Hepatocyte (in vitro differentiated cells): Measurements from ENCODE around the gene HHIPL2.

Experiments used
- CTCF ChIP-seq: fragments of 200-600 bp; sonication (generic); IDR thresholded peaks from 2 replicates; pipeline ENCODE4 v1.5.1; 2016; ENCODE audit warnings: antibody characterized with exemption, mild to moderate bottlenecking; ENCODE audit not compliant: poor library complexity
- EZH2 ChIP-seq: fragments of 200-600 bp; sonication (generic); IDR thresholded peaks from 2 replicates; pipeline ENCODE4 v1.6.1; 2016; ENCODE audit warnings: antibody characterized with exemption, mild to moderate bottlenecking, borderline replicate concordance
- EZH2phosphoT487 ChIP-seq: fragments of 200-600 bp; sonication (generic); IDR thresholded peaks from one replicate; pipeline ENCODE4 v1.6.1; 2018; ENCODE audit warnings: antibody characterized with exemption, mild to moderate bottlenecking, low read depth, moderate library complexity; ENCODE audit not compliant: unreplicated experiment, severe bottlenecking

DNA sequence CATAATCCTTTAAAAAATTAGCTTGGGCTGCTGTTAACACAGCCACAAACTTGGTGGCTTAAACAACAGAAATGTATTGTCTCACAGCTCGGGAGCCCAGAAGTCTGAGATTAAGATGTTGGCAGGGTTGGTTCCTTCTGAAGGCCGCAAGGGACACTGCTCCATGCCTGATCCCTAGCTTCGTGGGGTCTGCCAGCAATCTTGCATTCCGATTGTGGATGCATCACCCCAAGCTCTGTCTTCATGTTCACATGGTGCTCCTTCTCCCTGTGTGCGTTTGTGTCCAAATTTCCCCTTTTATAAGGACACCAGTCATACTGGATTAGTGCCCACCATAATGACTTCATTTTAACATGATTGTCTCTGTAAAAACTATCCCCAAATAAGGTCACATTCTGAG is 5.0 kb upstream of the HHIPL2 start:
- no peak for TF ChIP-seq CTCF
- TF ChIP-seq EZH2 = no peak
- TF ChIP-seq EZH2phosphoT487 = no peak
